Measurements from ENCODE around the gene DAG1. TPM values are rescaled to one million over a fixed set of nuclear protein-coding genes. Genes with fewer than 3 reads are reported as not detected.

Gene DAG1
- total RNA-seq, 1 donor from 2014 or later = 130 TPM

DNA sequence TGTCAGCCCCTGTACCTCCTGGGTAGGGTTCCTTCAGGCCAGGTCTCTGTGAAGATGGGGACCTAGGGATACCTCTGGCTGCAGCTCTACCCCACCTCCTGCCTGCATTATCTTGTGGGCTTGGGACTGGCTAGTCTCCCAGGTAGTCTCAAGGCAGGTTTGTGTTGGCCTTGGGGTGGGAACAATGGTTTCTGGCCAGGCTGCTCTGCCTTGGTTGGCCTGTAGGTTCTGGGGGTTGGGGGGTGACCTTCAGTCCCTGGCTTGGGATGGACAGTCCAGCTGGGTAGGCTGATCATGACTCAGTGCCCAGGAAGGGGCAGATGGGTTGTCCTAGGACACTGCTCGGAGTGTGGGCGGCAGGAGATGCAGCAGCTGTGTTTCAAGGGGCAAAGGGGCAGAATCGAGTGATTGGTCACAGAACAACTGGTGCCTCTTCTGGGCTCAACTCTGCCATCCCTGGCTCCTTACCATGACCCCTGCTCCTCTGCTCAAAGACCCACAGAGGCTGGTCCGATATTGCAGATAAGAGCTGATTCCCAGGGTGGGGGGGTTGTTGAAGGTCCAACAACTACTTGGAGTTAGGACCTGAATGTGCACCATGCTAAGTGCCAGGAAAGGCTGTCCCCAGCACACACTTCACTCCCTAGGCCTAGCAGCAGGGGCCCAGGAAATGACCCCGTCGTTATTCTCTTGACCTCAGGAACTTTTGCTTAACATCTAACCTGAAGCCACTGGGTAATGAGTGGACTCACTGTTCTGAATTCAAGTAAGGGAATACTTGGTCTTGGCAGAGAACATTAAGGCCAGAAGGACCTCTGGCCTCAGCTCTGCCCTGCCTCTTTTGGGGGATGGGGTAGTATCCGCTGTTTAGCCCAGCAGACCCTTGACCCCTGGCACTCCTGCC lies 66.2 kb downstream of the DAG1 start:
- no peak for DNase-seq (ENCODE audit: low spot score)
- intact Hi-C loops (cut with DNase I) = loop anchor here (5.0 to 10.0 kb wide), 2 partner anchors 64 to 369 kb away; partner anchors contain the start of genes DAG1 and MST1R

DNA sequence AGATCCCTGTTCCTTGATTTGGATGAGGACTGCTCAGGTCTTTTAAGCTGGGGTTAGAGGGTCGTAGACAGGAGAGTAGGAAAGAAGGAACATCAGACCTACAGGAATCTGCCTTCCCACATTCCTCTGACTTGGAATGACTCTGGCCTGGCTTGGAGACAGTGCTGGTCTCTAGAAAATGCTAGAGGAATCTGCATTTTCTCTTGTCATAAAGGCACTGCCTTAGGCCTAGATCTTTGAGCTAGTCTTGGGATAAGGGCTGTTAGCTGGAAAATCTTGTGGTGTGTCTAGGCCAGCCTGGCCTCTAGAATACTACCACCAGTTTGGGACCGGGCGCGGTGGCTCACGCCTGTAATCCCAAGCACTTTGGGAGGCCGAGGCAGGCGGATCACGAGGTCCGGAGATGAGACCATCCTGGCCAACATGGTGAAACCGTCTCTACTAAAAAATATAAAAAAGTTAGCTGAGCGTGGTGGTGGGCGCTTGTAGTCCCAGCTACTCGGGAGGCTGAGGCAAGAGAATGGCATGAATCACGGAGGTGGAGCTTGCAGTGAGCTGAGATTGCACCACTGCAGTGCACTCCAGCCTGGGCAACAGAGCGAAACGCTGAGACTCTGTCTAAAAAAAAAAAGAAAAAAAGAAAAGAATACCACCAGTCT lies 66.9 kb downstream of the DAG1 start:
- no peak for DNase-seq (ENCODE audit: low spot score)
- intact Hi-C loops (cut with DNase I) = loop anchor here (5.0 to 10.0 kb wide), 2 partner anchors 65 to 368 kb away; partner anchors contain the start of genes DAG1 and MST1R

DNA sequence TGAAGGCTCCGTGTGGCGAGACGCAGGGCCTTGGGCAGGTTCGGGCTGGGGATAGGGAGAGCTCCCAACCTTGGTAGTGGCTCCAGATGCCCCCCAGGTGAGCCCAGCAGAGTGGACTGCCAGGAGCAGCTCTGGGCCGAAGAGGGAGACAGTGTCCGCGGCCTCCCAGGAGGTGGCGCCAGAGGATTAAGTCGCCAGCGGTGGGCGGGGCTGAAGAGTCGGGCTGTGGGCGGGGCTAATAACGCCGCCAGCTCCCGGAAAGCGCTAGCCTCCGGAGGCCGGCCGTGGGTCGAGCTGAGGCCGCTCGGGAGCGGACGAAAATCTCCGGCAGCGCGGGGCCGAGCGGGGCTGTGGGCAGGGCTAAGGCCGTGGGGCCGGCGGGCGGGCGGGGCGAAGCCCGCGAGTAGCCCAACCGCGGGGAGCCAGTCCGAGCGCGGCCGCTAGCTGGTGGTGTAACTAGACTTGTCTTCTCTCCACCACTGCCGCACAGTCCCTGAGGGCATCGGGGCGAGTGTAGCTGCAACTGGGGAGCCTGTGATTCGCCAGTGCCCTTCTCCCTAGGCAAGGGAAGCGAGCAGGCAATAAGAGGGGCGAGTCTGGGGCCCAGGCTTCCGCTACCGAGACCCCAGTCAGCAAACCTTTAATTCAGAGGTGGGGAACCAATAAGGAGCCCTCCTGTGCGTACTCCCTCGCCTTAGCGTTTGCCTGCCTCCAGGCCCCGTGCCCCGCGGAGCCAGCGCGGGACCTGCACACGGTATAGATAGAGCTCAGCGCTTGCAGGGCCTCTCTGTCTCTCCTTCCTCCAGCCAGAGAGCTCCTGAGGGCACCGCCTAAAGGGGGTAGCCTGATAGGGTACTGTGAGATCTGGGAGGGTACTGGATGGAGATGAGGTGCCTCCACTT lies 69.8 kb downstream of the DAG1 start:
- intact Hi-C loops (cut with DNase I) = loop anchor here (1.0 to 10.0 kb wide), 3 partner anchors 68 to 365 kb away; partner anchors contain the start of genes DAG1 and MST1R
- DNase-seq (ENCODE audit: low spot score) = peak; percentile 98

DNA sequence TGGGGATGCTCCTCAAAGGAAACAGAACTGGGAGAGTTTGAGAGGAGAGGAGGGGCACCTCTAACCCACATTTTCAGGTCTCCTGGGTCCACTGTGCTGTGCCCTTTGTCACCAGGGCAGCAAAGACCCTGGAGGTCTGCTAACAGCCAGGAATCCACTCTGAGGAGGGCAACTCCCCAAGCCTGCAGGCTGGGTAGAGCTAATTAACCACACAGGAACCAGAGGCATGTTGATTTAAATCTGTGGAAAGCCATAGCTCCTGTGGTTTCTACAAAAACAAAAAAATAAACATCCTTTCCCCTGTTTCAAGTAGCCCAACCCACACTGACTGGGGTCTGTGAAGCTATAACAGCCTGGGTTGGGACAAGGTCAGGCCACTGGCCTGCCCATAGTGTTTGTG lies 82.0 kb downstream of the DAG1 start:
- no peak for DNase-seq (ENCODE audit: low spot score)
- intact Hi-C loops (cut with DNase I) = no loop called here

DNA sequence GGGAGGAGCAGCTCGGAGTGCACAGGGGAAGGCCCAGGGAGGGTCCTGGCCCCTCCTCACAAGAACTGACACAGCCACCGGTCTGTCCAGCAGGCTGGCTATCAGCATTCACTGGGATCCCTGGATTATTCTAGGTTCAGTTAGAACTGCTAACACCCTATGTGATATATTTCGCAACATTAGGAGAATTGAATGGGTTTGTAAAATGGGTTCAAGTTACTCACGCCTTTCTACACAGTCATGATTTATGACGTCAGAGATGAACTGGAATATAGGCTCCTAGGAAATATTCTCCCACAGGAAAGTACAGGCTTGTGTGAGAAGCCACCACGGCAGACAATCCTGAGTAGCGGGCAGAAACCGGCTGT lies 83.2 kb downstream of the DAG1 start:
- DNase-seq (ENCODE audit: low spot score) = no peak
- intact Hi-C loops (cut with DNase I) = no loop called here

DNA sequence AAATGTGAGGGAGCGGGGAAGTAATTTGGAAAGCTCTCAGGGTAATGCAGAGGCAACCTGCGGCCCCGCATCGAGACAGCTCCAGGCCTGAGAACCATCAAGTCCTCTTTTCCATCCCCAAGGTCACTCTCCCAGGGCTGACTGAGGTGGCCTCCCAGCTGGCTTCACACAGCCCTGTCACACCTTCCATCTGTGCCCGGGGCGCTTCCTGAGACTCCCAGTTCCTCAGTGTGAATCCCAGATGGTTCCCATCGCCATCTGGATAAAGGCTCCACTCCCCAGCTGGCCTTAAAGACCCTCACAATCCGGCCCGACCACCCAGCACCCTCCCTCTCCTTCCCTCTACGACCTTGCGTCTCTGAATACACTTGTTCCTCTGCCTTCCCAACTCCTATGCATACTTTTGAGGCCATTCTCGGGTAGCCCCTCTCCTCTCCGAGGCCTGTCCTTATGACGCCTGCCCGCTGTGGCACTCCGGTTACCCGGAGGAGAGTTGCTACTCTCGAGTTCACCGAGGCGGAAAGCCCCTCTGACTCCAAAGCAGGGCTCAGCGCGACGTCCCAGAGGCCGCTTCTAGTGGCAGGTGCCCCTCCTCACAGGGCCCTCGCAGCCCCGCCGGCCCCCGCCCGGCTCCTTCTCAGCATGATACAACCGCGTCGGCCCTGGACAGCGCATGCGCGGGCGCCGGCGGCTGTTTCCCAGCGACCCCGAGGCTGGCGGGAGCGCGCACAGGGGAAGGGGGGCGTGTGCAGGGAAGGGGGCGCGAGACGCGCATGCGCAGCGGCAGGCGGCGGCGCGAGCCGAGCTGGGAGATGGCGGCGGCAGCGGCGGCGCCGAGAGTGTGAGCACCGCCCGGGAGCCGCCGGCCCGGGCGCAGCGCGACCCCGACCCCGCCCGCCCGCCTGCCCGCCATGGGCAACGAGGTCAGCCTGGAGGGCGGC lies 83.9 kb downstream of the DAG1 start, which contains the start of gene BSN:
TSS of gene BSN (plus strand) at position 786 of the 941 bp plus-strand sequence. CDS start at position 912, 126 bp downstream.
- peak; percentile 94 for DNase-seq (ENCODE audit: low spot score)
- intact Hi-C loops (cut with DNase I) = no loop called here

DNA sequence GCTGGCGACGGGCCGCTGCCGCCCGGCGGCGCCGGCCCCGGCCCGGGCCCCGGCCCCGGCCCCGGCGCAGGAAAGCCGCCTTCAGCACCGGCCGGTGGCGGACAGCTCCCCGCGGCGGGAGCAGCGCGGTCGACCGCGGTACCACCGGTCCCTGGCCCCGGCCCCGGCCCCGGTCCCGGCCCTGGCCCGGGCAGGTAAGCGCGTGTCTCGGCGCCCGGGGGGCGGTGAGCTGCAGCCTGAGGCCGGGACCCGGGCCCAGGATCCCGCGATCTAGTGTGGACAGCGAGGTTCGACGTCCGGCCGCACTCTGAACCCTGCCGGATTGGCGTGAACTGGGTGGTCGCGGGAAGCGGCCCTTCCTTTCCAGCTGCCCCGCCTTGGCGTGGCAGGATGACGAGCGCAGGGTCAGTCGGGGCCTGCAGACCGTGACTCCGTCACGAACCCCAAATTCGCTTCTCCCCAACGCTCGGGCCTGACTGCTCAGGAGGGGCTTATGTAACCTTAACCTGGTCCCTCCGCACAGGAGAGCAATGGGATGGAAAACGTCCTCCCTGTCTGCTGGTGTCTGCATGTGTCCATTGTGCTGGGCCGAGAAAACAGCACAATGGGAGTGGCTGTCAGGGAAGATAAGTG lies 84.7 kb downstream of the DAG1 start:
- intact Hi-C loops (cut with DNase I) = no loop called here
- DNase-seq (ENCODE audit: low spot score) = no peak

DNA sequence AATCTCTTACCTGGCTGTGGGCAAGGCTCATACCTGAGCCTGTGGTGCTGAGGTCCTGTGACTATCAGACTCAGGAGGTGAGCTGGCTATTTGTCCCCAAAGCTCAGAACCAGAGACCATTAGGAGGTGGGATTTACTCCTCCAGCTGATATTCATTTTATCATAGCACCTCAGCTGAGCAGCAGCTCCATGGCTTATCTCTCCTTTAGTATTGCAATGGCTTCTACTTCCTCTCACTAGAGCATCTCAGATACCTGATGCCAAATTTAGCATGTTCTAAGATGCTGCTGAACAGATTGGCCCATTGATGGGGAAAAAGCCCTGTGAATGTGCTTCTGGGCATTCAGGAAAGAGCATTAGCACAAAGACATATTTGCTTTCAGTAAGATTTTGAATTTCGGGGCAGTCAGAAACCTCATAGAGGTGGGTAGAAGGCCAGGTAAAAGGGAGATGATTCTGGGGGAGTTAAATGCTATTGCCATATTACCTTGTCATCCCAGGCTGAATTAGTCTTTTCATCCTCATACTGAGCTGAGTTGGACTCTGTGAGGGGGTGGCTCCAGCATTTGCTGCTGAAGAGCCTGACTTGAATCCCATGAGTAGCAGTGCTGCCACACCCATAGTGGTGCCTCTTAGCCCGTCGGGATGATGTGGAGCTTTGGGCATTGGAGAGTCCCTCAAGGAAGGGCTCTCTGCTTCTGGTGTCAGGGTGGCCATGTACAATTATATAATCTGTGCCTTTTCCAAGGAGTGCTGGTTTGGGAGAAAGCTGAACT lies 86.6 kb downstream of the DAG1 start:
- intact Hi-C loops (cut with DNase I) = no loop called here
- no peak for DNase-seq (ENCODE audit: low spot score)

DNA sequence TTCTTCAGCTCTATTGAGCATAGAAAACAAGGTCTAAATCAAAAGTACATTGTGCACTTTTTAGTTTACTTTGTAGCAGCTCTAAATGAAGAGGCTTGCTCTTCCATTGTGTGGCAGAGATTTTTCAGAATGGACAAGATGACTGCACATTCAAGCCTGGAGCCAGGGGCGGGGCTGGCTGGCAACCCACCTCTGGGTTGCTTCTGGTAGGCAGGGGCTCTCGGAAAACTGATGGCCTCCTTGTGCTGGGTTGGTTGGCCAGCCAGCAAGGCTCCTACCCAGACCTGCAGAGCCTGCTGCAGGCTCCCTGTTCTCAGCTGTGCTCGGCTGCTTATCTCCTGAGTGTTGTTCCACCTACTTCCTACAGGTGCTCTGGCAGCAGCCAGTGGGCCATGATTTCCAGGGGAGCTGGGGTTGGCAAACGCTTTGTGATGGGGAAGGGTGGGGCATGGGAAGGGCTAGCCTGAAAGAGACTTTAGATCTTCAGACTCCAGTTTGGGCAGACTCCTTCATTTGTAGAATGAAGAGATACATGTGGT lies 93.0 kb downstream of the DAG1 start:
- DNase-seq (ENCODE audit: low spot score) = no peak
- intact Hi-C loops (cut with DNase I) = no loop called here

DNA sequence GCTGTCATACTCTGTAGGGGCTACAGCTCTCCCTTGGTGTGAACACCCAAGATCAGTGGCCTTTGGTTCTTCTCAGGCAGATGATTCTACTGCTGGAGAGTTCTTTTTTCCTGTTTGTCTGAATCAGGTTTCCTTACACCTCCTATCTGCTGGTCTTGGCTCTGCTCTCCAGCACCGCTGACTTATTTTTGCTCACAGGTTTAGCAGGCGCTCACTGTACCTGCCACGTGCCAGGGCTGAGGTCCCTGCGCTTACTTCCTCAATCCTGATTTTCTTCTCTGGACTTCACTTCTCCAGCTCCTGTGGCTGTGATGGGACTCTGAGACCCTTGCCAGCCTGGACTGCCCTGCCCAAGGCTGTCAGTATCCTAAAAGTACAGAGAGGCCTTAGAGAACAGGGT lies 93.7 kb downstream of the DAG1 start:
- intact Hi-C loops (cut with DNase I) = no loop called here
- no peak for DNase-seq (ENCODE audit: low spot score)

DNA sequence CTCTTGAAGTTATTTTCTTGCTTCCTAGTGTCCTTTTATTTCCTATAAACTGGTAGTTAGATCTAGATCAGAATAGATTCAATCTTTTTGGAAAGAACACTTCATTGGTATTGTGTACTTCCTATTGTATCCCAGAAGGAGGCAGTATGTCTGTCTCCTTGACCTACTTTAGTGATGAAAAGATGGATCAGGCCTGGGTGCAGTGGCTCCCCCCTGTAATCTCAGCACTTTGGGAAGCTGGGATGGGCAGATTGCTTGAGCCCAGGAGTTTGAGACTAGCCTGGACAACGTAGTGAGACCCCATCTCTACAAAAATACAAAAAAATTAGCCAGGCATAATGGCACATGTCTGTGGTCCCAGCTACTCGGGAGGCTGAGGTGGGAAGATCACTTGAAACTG lies 96.2 kb downstream of the DAG1 start:
- no peak for DNase-seq (ENCODE audit: low spot score)
- intact Hi-C loops (cut with DNase I) = no loop called here

DNA sequence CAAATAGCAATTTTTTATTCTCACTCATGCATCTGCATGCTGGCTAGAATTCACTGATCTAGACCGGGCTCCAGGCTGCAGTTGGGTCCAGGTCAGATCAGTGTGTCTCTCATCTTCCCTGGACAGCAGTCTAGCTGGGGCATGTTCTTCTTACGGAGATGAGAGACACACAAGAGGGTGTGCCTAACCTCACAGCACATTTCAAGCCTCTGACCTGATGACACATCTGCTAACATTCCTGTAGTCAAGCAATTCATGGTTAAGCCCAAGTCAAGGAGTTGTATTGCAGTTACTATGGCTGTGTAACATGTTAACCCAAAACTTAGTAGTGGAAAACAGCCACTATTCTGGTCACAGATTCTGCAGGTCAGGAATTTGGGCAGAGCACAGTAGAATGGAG lies 97.3 kb downstream of the DAG1 start:
- intact Hi-C loops (cut with DNase I) = no loop called here
- no peak for DNase-seq (ENCODE audit: low spot score)

DNA sequence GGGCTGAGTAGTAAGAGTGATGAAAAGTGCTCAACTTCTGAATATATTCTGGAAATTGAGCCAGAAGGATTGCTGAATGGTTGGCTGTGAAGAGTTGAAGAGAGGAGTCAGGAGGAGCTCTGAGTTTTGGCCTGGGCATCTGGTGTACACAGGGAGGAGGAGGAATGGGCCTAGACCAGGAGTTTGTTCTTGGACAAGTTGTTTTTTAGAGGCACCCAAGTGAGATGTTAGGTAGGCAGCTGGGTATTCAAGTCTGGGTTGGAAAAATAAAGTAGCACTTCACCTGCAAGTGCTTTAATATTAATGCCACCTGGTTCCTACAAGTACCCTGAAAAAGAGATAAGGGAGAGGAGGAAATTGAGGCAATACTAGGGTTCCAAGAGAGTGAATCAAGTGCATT lies 98.9 kb downstream of the DAG1 start:
- intact Hi-C loops (cut with DNase I) = no loop called here
- no peak for DNase-seq (ENCODE audit: low spot score)

DNA sequence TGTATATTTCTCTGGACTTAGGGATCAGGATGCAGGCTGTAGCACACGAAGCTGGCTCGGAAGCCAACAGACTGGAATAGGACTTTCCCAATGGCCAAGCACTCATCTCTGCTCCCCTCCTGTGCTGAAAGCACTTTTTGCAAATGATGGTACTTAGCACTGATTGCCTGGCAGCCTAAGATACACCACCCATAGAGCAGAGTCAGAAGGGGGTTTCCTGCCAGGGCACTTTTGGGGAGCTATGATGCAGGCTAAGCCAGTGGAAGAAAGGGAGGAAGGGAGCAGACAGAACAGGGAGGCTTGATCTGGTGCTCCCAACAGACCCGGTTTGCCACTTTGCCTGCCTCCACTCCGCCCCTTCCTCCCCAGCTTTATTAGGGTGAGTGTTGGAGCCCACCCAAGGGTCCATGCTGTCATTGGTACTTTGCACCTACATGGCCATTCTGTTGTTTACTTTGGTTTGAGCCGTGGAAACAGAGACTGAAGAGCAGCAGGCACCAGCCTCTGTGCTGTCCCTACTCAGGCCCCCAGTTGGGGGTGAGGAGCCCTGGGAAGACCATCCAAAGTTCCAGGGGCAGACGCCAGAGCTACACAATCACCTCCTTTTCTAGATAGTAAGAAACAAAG lies 100.1 kb downstream of the DAG1 start:
- intact Hi-C loops (cut with DNase I) = no loop called here
- no peak for DNase-seq (ENCODE audit: low spot score)

DNA sequence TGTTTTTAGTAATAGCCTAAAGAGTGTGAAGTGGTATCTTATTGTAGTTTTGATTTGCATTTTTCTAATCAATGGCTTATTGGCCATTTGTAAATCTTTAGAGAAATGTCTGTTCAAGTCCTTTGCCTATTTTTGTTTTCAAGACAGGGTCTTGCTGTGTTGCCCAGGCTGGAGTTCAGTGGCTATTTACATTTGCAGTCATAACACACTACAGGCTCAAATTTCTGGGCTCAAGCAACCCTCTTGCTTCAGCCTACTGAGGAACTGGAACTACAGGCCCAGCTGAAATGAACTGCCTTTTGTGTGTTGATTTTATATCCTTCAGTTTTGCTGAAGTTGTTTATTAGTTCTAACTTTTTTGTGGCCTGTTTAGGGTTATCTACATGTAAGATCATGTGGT lies 112.1 kb downstream of the DAG1 start:
- DNase-seq (ENCODE audit: low spot score) = no peak
- intact Hi-C loops (cut with DNase I) = no loop called here
